HG03280 (cell line): ENCODE results near the gene PLPPR1.

ENCODE experiments used
- ATAC-seq: cut with Tn5 transposase; IDR thresholded peaks from one replicate; pipeline ENCODE4 v1.9.1; 2021; ENCODE audit warnings: mild to moderate bottlenecking, moderate library complexity; ENCODE audit not compliant: unreplicated experiment

PLPPR1 gene

DNA sequence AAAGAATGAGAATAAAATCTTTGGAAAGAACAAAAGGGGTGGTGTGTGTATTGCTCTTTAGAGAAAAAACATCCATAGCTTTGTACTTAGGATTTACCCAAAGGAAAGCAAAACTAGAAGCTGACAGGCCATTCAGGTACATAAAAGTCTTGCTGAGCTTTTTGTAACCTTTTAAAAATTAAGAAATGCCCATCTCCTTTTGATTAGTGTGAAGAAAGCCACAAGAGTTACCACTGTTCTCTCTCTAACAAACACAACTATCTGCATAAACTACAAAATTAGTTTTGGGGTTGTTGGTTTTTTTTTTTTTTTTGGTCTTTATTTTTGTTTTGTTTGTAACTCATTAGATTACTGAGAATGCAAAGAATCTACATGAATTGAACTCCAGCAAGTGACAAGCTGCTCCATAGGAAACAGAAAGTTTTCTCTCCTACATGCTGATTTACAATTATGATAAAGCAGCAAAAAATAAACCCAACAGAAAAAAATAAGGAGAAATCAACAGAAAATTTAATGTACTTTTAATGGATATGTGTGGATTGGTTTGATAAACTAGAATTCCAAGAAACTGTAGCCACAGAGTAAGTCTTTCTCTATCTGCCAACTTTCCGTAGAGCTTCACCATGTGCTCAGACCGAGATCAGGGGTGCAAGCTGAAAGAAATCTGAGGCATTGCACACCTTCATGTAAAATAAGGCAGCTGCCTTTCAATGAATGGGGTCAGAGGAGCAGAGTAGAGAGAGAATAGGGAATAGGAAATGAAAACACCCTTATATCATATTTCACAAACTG is 344.0 kb downstream of the PLPPR1 start:
- ATAC-seq, result no peak
